Prostate gland (tissue), 2 donors: ENCODE data around the gene EEFSEC.

Experiments used
- POLR2A ChIP-seq: fragments of 450-650 bp; IDR thresholded peaks from one replicate; pipeline ENCODE4 v1.6.1; 2016; ENCODE audit warnings: antibody characterized with exemption, mild to moderate bottlenecking
- TF ChIP-seq, protein P1 (sequence below), 4 experiments: fragments of 200-600 bp in 2 of 4; fragments of 450-650 bp in 2 of 4; sonication (generic) in 2 of 4; IDR thresholded peaks; 1 replicate in 3 of 4; 2 replicates in 1 of 4; pipeline ENCODE4 v1.5.1; 2016 to 2019; ENCODE audit warnings: antibody characterized with exemption in 4 of 4, mild to moderate bottlenecking in 2 of 4, moderate library complexity in 2 of 4

DNA sequence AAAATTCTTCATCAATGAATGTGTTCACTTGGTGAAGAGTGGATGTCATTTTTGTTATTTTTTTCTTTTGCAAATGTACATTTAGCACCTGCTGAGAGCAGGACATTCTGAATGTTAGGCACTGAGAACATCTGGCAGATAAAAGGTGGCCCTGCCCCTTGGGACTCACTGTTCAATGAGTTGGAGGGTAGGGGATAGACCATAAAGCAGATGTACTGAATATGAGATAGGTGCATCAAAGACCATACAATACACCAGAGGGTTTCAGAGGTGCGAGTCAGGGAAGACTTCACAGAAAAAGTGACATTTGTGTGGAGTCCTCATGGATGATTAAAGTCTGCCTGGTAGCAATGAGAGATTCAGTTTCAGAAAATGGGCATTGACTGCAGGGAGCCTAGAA, 34.2 kb downstream of the EEFSEC start:
- TF ChIP-seq, protein P1, sequence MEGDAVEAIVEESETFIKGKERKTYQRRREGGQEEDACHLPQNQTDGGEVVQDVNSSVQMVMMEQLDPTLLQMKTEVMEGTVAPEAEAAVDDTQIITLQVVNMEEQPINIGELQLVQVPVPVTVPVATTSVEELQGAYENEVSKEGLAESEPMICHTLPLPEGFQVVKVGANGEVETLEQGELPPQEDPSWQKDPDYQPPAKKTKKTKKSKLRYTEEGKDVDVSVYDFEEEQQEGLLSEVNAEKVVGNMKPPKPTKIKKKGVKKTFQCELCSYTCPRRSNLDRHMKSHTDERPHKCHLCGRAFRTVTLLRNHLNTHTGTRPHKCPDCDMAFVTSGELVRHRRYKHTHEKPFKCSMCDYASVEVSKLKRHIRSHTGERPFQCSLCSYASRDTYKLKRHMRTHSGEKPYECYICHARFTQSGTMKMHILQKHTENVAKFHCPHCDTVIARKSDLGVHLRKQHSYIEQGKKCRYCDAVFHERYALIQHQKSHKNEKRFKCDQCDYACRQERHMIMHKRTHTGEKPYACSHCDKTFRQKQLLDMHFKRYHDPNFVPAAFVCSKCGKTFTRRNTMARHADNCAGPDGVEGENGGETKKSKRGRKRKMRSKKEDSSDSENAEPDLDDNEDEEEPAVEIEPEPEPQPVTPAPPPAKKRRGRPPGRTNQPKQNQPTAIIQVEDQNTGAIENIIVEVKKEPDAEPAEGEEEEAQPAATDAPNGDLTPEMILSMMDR (IDR thresholded peaks at IDR 0.05): no peak
- no peak for TF ChIP-seq POLR2A
